SU-DHL-6 (cell line): ENCODE data around the gene XYLB.

Experiments
- EZH2phosphoT487 ChIP-seq: fragments of 200-600 bp; sonication (generic), shearing (Covaris generic); conservative IDR thresholded peaks from 2 replicates; pipeline ENCODE4 v1.6.1; 2018; ENCODE audit warnings: mild to moderate bottlenecking, antibody characterized with exemption, low read length, moderate library complexity, mixed read lengths
- TF ChIP-seq, protein P1 (sequence below): fragments of 200-600 bp; sonication (generic); IDR thresholded peaks from one replicate; pipeline ENCODE4 v1.5.1; 2017; ENCODE audit warnings: antibody characterized with exemption, mild to moderate bottlenecking, low read length, moderate library complexity; ENCODE audit not compliant: insufficient read depth, poor library complexity, severe bottlenecking

GRCh38 chr3:38308456-38308855 is 38.1 kb upstream of the XYLB start:
- TF ChIP-seq, protein P1, sequence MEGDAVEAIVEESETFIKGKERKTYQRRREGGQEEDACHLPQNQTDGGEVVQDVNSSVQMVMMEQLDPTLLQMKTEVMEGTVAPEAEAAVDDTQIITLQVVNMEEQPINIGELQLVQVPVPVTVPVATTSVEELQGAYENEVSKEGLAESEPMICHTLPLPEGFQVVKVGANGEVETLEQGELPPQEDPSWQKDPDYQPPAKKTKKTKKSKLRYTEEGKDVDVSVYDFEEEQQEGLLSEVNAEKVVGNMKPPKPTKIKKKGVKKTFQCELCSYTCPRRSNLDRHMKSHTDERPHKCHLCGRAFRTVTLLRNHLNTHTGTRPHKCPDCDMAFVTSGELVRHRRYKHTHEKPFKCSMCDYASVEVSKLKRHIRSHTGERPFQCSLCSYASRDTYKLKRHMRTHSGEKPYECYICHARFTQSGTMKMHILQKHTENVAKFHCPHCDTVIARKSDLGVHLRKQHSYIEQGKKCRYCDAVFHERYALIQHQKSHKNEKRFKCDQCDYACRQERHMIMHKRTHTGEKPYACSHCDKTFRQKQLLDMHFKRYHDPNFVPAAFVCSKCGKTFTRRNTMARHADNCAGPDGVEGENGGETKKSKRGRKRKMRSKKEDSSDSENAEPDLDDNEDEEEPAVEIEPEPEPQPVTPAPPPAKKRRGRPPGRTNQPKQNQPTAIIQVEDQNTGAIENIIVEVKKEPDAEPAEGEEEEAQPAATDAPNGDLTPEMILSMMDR, result no peak
- no peak for TF ChIP-seq EZH2phosphoT487
